Endothelial cell (in vitro differentiated cells): Measurements from ENCODE around the gene CSNK1A1L. TPM values are rescaled to one million over a fixed set of nuclear protein-coding genes. Genes with fewer than 3 reads are reported as not detected.

Source experiments
- DNase-seq: peaks from one replicate; pipeline ENCODE4 v3.0.0; 2021; ENCODE audit warnings: low spot score
- H3K27ac Mint-ChIP-seq: one replicate; pipeline ENCODE4 v1.8.0; 2021; ENCODE audit warnings: mixed read lengths, inconsistent platforms; ENCODE audit not compliant: unreplicated experiment
- H3K27me3 Mint-ChIP-seq: one replicate; pipeline ENCODE4 v1.8.0; 2021; ENCODE audit warnings: mild to moderate bottlenecking, moderate library complexity, mixed read lengths, inconsistent platforms; ENCODE audit not compliant: unreplicated experiment
- H3K36me3 Mint-ChIP-seq: one replicate; pipeline ENCODE4 v1.8.0; 2021; ENCODE audit warnings: mild to moderate bottlenecking, low read depth, mixed read lengths, inconsistent platforms; ENCODE audit not compliant: unreplicated experiment
- H3K4me1 Mint-ChIP-seq: one replicate; pipeline ENCODE4 v1.8.0; 2021; ENCODE audit warnings: mild to moderate bottlenecking, mixed read lengths, inconsistent platforms; ENCODE audit not compliant: unreplicated experiment
- H3K4me3 Mint-ChIP-seq: one replicate; pipeline ENCODE4 v1.8.0; 2021; ENCODE audit warnings: mild to moderate bottlenecking, mixed read lengths, inconsistent platforms; ENCODE audit not compliant: unreplicated experiment
- H3K9me3 Mint-ChIP-seq: one replicate; pipeline ENCODE4 v1.8.0; 2021; ENCODE audit warnings: mixed read lengths, inconsistent platforms; ENCODE audit not compliant: unreplicated experiment
- CTCF ChIP-seq: fragments of 200-600 bp; sonication (generic); IDR thresholded peaks from one replicate; pipeline ENCODE4 v1.5.0; 2021; ENCODE audit warnings: antibody characterized with exemption; ENCODE audit not compliant: unreplicated experiment
- total RNA-seq: library from RNA; stranded (reverse); fragmentation: NEBNext Ultra II Directional; extraction: Animal tissue kit (Norgen Biotek cat#: 25700); gene quantifications from one replicate; pipeline ENCODE4 v1.2.1, GENCODE V29; 2021; ENCODE audit not compliant: unreplicated experiment

Gene CSNK1A1L
- total RNA-seq, 1 donor from 2014 or later = not detected

GRCh38 chr13:37136633-37137032 lies 31.2 kb upstream of the CSNK1A1L start:
- no peaks in the 10 kb centered on the region for H3K4me1 Mint-ChIP-seq

GRCh38 chr13:37136187-37136586 lies 30.7 kb upstream of the CSNK1A1L start:
- no peaks in the 10 kb centered on the region for H3K4me1 Mint-ChIP-seq
- TF ChIP-seq CTCF = no peak
- H3K9me3 Mint-ChIP-seq = no peaks in the 10 kb centered on the region
- no peak overlapping the region for H3K27ac Mint-ChIP-seq
- DNase-seq = no peak
- no peaks in the 10 kb centered on the region for H3K36me3 Mint-ChIP-seq
- no peaks in the 10 kb centered on the region for H3K27me3 Mint-ChIP-seq
- H3K4me3 Mint-ChIP-seq = no peak overlapping the region

More at GRCh38 chr13:37136633-37137032, 31.2 kb upstream of the CSNK1A1L start:
- no peak for DNase-seq
- Mint-ChIP-seq H3K36me3 (no peaks in the 10 kb centered on the region), H3K27ac (no peak overlapping the region), H3K4me3 (no peak overlapping the region), H3K27me3 (no peaks in the 10 kb centered on the region), H3K9me3 (no peaks in the 10 kb centered on the region)
- TF ChIP-seq CTCF = no peak

- Mint-ChIP-seq H3K4me1 (no peaks in the 10 kb centered on the region), H3K27ac (no peak overlapping the region), H3K27me3 (no peaks in the 10 kb centered on the region), H3K4me3 (no peak overlapping the region), H3K36me3 (no peaks in the 10 kb centered on the region), H3K9me3 (no peaks in the 10 kb centered on the region)
- DNase-seq = no peak
- no peak for TF ChIP-seq CTCF
Observed at GRCh38 chr13:37134411-37135041, 29.1 kb upstream of the CSNK1A1L start.

GRCh38 chr13:37132211-37132610 lies 26.7 kb upstream of the CSNK1A1L start:
- H3K9me3 Mint-ChIP-seq = no peaks in the 10 kb centered on the region
- no peak for TF ChIP-seq CTCF
- H3K4me3 Mint-ChIP-seq = no peak overlapping the region
- H3K27me3 Mint-ChIP-seq = no peaks in the 10 kb centered on the region
- DNase-seq = no peak
- H3K36me3 Mint-ChIP-seq = no peaks in the 10 kb centered on the region
- H3K4me1 Mint-ChIP-seq = peaks cover 3% of the 10 kb centered on the region
- no peak overlapping the region for H3K27ac Mint-ChIP-seq

- Mint-ChIP-seq H3K4me3 (no peak overlapping the region), H3K27me3 (no peaks in the 10 kb centered on the region), H3K27ac (no peak overlapping the region), H3K9me3 (no peaks in the 10 kb centered on the region), H3K36me3 (no peaks in the 10 kb centered on the region), H3K4me1 (peaks cover 4% of the 10 kb centered on the region)
- no peak for DNase-seq
- TF ChIP-seq CTCF = no peak
Observed at GRCh38 chr13:37131092-37131491, 25.6 kb upstream of the CSNK1A1L start.
